DND-41 (cell line): Measurements from ENCODE around the gene TUB.

Source experiments
- ATAC-seq: fragments of 200-7000 bp; cut with Tn5 transposase; 3 replicates; pipeline ENCODE4 v1.9.1; 2021; ENCODE audit warnings: low read depth; ENCODE audit not compliant: insufficient read depth
- DNase-seq: peaks from one replicate; pipeline ENCODE4 v3.0.0-alpha.2; 2020
- H2AFZ ChIP-seq: 2 replicates; pipeline ENCODE4 v1.6.0; 2012; ENCODE audit warnings: low read depth, low read length
- H3K27ac ChIP-seq: 2 replicates; pipeline ENCODE4 v1.5.1; 2012; ENCODE audit warnings: low read length, inconsistent platforms
- H3K27me3 ChIP-seq: fragments of 200-600 bp; sonication (generic); 2 replicates; pipeline ENCODE4 v1.6.0; 2012; ENCODE audit warnings: low read length, mild to moderate bottlenecking, inconsistent platforms; ENCODE audit not compliant: insufficient read depth, poor library complexity
- H3K36me3 ChIP-seq: 2 replicates; pipeline ENCODE4 v1.5.1; 2012; ENCODE audit warnings: low read length, inconsistent platforms; ENCODE audit not compliant: insufficient read depth
- H3K4me1 ChIP-seq: 2 replicates; pipeline ENCODE4 v1.5.1; 2012; ENCODE audit warnings: mild to moderate bottlenecking, low read length; ENCODE audit not compliant: insufficient read depth
- H3K4me2 ChIP-seq: 2 replicates; pipeline ENCODE4 v1.6.0; 2012; ENCODE audit warnings: mild to moderate bottlenecking, moderate library complexity, low read length, inconsistent platforms; ENCODE audit not compliant: insufficient read depth
- H3K4me3 ChIP-seq, 2 experiments: fragments of 200-600 bp in 1 of 2; shearing (Covaris generic) in 1 of 2; 2 replicates each; pipeline ENCODE4 v1.5.1; 2012 to 2016; ENCODE audit warnings: inconsistent platforms in 2 of 2, low read length in 2 of 2, mild to moderate bottlenecking in 2 of 2, low read depth in 1 of 2, moderate library complexity in 1 of 2
- H3K79me2 ChIP-seq: 2 replicates; pipeline ENCODE4 v1.6.0; 2012; ENCODE audit warnings: low read length, inconsistent platforms; ENCODE audit not compliant: insufficient read depth
- H3K9ac ChIP-seq: 2 replicates; pipeline ENCODE4 v1.6.0; 2012; ENCODE audit warnings: low read depth, mild to moderate bottlenecking, inconsistent platforms, low read length, moderate library complexity
- H3K9me3 ChIP-seq: 2 replicates; pipeline ENCODE4 v1.5.1; 2012; ENCODE audit warnings: low read length, moderate library complexity, mild to moderate bottlenecking, inconsistent platforms; ENCODE audit not compliant: insufficient read depth, severe bottlenecking
- H4K20me1 ChIP-seq: 2 replicates; pipeline ENCODE4 v1.6.0; 2012; ENCODE audit warnings: low read length; ENCODE audit not compliant: insufficient read depth
- CTCF ChIP-seq: IDR thresholded peaks from 2 replicates; pipeline ENCODE4 v1.5.1; 2012; ENCODE audit warnings: borderline replicate concordance, low read length, moderate library complexity, mild to moderate bottlenecking; ENCODE audit not compliant: poor library complexity, severe bottlenecking; ENCODE audit errors: extremely low read depth
- EZH2 ChIP-seq: IDR thresholded peaks from 3 replicates; pipeline ENCODE4 v1.6.1; 2012; ENCODE audit warnings: borderline replicate concordance, low read depth, mild to moderate bottlenecking, moderate library complexity, low read length, inconsistent platforms; ENCODE audit not compliant: severe bottlenecking

The TUB gene

GRCh38 chr11:8095806-8096522 is 15.0 kb downstream of the TUB start:
- H3K27ac ChIP-seq, result no peak overlapping the region
- H3K36me3 ChIP-seq, result no peaks in the 10 kb centered on the region
- no peak overlapping the region for H2AFZ ChIP-seq
- TF ChIP-seq EZH2 (no peak), CTCF (no peak)
- H3K27me3 ChIP-seq, result no peaks in the 10 kb centered on the region
- no peaks in the 10 kb centered on the region for H3K4me1 ChIP-seq
- H3K79me2 ChIP-seq, result no peaks in the 10 kb centered on the region
- no peaks in the 10 kb centered on the region; the same call in none of the 2 replicates for H4K20me1 ChIP-seq
- no peaks in the 10 kb centered on the region for H3K9me3 ChIP-seq
- no peak overlapping the region for H3K4me3 ChIP-seq
- no peak overlapping the region for H3K9ac ChIP-seq
- H3K4me2 ChIP-seq, result no peak overlapping the region
- ATAC-seq (no peak), DNase-seq (no peak)

GRCh38 chr11:8096575-8096974 is 15.6 kb downstream of the TUB start:
- ATAC-seq (no peak), DNase-seq (no peak)
- TF ChIP-seq CTCF (no peak), EZH2 (no peak)
- no peak overlapping the region for H3K9ac ChIP-seq
- H2AFZ ChIP-seq, result no peak overlapping the region
- no peak overlapping the region for H3K4me2 ChIP-seq
- H3K27me3 ChIP-seq, result no peaks in the 10 kb centered on the region
- no peak overlapping the region for H3K4me3 ChIP-seq
- H3K4me1 ChIP-seq, result no peaks in the 10 kb centered on the region
- H3K36me3 ChIP-seq, result no peaks in the 10 kb centered on the region
- no peaks in the 10 kb centered on the region; the same call in none of the 2 replicates for H4K20me1 ChIP-seq
- H3K27ac ChIP-seq, result no peak overlapping the region
- H3K9me3 ChIP-seq, result no peaks in the 10 kb centered on the region
- no peaks in the 10 kb centered on the region for H3K79me2 ChIP-seq

- H4K20me1 ChIP-seq, result no peaks in the 10 kb centered on the region; the same call in none of the 2 replicates
- no peak overlapping the region for H3K4me2 ChIP-seq
- H3K27me3 ChIP-seq, result no peaks in the 10 kb centered on the region
- H3K4me3 ChIP-seq, result no peak overlapping the region
- no peaks in the 10 kb centered on the region for H3K4me1 ChIP-seq
- H3K36me3 ChIP-seq, result no peaks in the 10 kb centered on the region
- no peak overlapping the region for H3K9ac ChIP-seq
- ATAC-seq (no peak), DNase-seq (no peak)
- no peaks in the 10 kb centered on the region for H3K9me3 ChIP-seq
- TF ChIP-seq CTCF (no peak), EZH2 (no peak)
- H2AFZ ChIP-seq, result no peak overlapping the region
- H3K79me2 ChIP-seq, result no peaks in the 10 kb centered on the region
- H3K27ac ChIP-seq, result no peak overlapping the region
Observed at GRCh38 chr11:8097062-8097461, 16.1 kb downstream of the TUB start.

- Histone ChIP-seq H3K4me2 (no peak overlapping the region), H3K27ac (no peak overlapping the region), H3K79me2 (no peaks in the 10 kb centered on the region), H3K4me3 (no peak overlapping the region), H3K9me3 (no peaks in the 10 kb centered on the region), H4K20me1 (no peaks in the 10 kb centered on the region; the same call in none of the 2 replicates), H2AFZ (no peak overlapping the region), H3K4me1 (no peaks in the 10 kb centered on the region), H3K27me3 (no peaks in the 10 kb centered on the region), H3K9ac (no peak overlapping the region), H3K36me3 (no peaks in the 10 kb centered on the region)
- TF ChIP-seq CTCF, result no peak
- no peak for TF ChIP-seq EZH2
- DNase-seq (no peak), ATAC-seq (no peak)
Observed at GRCh38 chr11:8097468-8097867, 16.5 kb downstream of the TUB start.
